ENCODE results near the gene ANO1. TPM values are rescaled to one million over a fixed set of nuclear protein-coding genes. Genes with fewer than 3 reads are reported as not detected.

ANO1 gene
- total RNA-seq, 4 donors from 2014 or later = 1.7 to 13.9 (median 5.3) TPM

GRCh38 chr11:70112017-70112434 is 33.9 kb downstream of the ANO1 start:
- no peak for DNase-seq (ENCODE audit: low spot score)
- ATAC-seq (ENCODE audit: low FRiP score) = no peak
- TF ChIP-seq, protein P1, sequence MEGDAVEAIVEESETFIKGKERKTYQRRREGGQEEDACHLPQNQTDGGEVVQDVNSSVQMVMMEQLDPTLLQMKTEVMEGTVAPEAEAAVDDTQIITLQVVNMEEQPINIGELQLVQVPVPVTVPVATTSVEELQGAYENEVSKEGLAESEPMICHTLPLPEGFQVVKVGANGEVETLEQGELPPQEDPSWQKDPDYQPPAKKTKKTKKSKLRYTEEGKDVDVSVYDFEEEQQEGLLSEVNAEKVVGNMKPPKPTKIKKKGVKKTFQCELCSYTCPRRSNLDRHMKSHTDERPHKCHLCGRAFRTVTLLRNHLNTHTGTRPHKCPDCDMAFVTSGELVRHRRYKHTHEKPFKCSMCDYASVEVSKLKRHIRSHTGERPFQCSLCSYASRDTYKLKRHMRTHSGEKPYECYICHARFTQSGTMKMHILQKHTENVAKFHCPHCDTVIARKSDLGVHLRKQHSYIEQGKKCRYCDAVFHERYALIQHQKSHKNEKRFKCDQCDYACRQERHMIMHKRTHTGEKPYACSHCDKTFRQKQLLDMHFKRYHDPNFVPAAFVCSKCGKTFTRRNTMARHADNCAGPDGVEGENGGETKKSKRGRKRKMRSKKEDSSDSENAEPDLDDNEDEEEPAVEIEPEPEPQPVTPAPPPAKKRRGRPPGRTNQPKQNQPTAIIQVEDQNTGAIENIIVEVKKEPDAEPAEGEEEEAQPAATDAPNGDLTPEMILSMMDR (IDR thresholded peaks at IDR 0.05) = no peak

GRCh38 chr11:70113801-70114200 is 35.7 kb downstream of the ANO1 start:
- ATAC-seq (ENCODE audit: low FRiP score) (no peak), DNase-seq (ENCODE audit: low spot score) (no peak)

GRCh38 chr11:70115778-70116177 is 37.7 kb downstream of the ANO1 start:
- TF ChIP-seq, protein P1 (IDR thresholded peaks at IDR 0.05) = no peak
- DNase-seq (ENCODE audit: low spot score) (no peak), ATAC-seq (ENCODE audit: low FRiP score) (no peak)

More at GRCh38 chr11:70113801-70114200, 35.7 kb downstream of the ANO1 start:
- TF ChIP-seq, protein P1 (IDR thresholded peaks at IDR 0.05) = no peak

GRCh38 chr11:70116386-70117065 is 38.4 kb downstream of the ANO1 start:
- ATAC-seq (ENCODE audit: low FRiP score) (no peak), DNase-seq (ENCODE audit: low spot score) (no peak)
- TF ChIP-seq, protein P1 (IDR thresholded peaks at IDR 0.05) = no peak

- DNase-seq (ENCODE audit: low spot score) = no peak
- TF ChIP-seq, protein P1 (IDR thresholded peaks at IDR 0.05) = no peak
- no peak for ATAC-seq (ENCODE audit: low FRiP score)
Observed at GRCh38 chr11:70117567-70118145, 39.5 kb downstream of the ANO1 start.

DNA sequence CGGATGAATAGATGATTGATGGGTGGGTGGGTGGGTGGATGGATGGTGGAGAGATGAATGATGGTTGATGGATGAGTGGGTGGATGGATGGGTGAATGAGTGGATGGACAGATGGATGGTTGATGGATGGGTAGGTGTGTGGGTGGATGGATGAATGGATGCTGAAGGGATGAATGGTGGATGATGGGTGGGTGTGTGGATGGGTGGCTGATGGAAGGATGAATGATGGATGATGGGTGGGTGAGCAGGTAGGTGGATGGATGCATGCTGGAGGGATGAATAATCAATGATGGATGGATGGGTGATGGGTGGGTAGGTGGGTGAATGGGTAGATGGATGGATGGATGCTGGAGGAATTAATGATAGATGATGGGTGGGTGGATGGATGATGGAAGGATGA is 40.5 kb downstream of the ANO1 start:
- TF ChIP-seq, protein P1 (IDR thresholded peaks at IDR 0.05) = no peak
- ATAC-seq (ENCODE audit: low FRiP score) (no peak), DNase-seq (ENCODE audit: low spot score) (no peak)

DNA sequence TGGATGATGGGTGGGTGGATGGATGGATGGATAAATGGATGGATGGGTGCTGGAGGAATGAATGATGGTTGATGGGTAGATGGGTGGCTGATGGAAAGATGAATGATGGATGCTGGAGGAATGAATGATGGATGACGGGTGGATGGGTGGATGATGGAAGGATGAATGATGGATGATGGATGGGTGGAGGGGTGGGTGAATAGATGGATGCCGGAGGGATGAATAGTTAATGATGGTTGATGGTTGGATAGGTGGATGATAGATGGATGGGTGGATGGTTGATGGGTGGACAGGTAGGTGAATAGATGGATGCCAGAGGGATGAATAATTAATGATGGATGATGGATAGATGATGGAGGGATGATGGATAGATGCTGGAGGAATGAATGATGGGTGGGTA is 41.4 kb downstream of the ANO1 start:
- no peak for ATAC-seq (ENCODE audit: low FRiP score)
- DNase-seq (ENCODE audit: low spot score) = no peak
- TF ChIP-seq, protein P1 (IDR thresholded peaks at IDR 0.05) = no peak
